Spleen (tissue), 7 donors: ENCODE measurements around the gene TBC1D8.

Experiments used
- CTCF ChIP-seq, 11 experiments: fragments of 200-600 bp in 7 of 11; fragments of 450-650 bp in 4 of 11; sonication (generic) in 4 of 11; IDR thresholded peaks in 8 of 11; conservative IDR thresholded peaks in 3 of 11; 1 replicate in 7 of 11; 2 replicates in 4 of 11; pipeline versions ENCODE4 v1.4.0 to v1.8.0; 2016 to 2021; ENCODE audit warnings: antibody characterized with exemption in 11 of 11, inconsistent platforms in 4 of 11, mild to moderate bottlenecking in 1 of 11
- POLR2A ChIP-seq, 3 donors: fragments of 450-650 bp; IDR thresholded peaks; one replicate each; pipeline ENCODE4 v1.5.1; 2017; ENCODE audit warnings: antibody characterized with exemption in 3 of 3, mild to moderate bottlenecking in 1 of 3
- POLR2AphosphoS5 ChIP-seq, 3 donors: sonication (generic); formaldehyde crosslinking; IDR thresholded peaks; one replicate each; pipeline ENCODE4 v1.5.1; 2017; ENCODE audit warnings: antibody characterized with exemption in 3 of 3
- donor health status: DM: no; HTN: no; CAD: no; lungs with moderate emphysema.
- donor health status: DM: no; HTN: no; CAD: no.
- donor health status: DM: no; HTN: no; CAD: no.

GRCh38 chr2:101153787-101154186 lies 2.6 kb upstream of the TBC1D8 start:
- TF ChIP-seq CTCF (IDR thresholded peaks at IDR 0.05 in 8 of 11, conservative IDR thresholded peaks at IDR 0.05 in 3 of 11) (no peak), POLR2A (IDR thresholded peaks at IDR 0.05) (no peak), POLR2AphosphoS5 (IDR thresholded peaks at IDR 0.05) (no peak)
